ENCODE data around the gene GPAT3. TPM values are rescaled to one million over a fixed set of nuclear protein-coding genes. Genes with fewer than 3 reads are reported as not detected.

The GPAT3 gene
- total and polyA plus RNA-seq, 11 donors, result 21.3 to 64.5 (median 38.8) TPM

- TF ChIP-seq, protein P1, sequence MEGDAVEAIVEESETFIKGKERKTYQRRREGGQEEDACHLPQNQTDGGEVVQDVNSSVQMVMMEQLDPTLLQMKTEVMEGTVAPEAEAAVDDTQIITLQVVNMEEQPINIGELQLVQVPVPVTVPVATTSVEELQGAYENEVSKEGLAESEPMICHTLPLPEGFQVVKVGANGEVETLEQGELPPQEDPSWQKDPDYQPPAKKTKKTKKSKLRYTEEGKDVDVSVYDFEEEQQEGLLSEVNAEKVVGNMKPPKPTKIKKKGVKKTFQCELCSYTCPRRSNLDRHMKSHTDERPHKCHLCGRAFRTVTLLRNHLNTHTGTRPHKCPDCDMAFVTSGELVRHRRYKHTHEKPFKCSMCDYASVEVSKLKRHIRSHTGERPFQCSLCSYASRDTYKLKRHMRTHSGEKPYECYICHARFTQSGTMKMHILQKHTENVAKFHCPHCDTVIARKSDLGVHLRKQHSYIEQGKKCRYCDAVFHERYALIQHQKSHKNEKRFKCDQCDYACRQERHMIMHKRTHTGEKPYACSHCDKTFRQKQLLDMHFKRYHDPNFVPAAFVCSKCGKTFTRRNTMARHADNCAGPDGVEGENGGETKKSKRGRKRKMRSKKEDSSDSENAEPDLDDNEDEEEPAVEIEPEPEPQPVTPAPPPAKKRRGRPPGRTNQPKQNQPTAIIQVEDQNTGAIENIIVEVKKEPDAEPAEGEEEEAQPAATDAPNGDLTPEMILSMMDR (IDR thresholded peaks at IDR 0.05), result no peak
- no peak for TF ChIP-seq POLR2A (IDR thresholded peaks at IDR 0.05)
- ATAC-seq (no peak), DNase-seq (no peak)
- intact Hi-C loops (cut with DNase I), result no loop called here
- H3K9me3 ChIP-seq, result peaks cover 0 to 41% (median 21%) of the 10 kb centered on the region in 12 donors
- no peaks in the 10 kb centered on the region for H3K36me3 ChIP-seq
- H3K4me1 ChIP-seq, result peaks cover 0 to 20% (median 4%) of the 10 kb centered on the region in 12 donors
- no peaks in the 10 kb centered on the region for H3K27me3 ChIP-seq
- 93 to 99% (median 95%) methylated on average over 1 of the region's 1 CpG for WGBS, 4 donors
- H3K4me3 ChIP-seq, result no peak overlapping the region
- no peak overlapping the region for H3K27ac ChIP-seq
These were observed 74.8 kb downstream of the GPAT3 start for GRCh38 chr4:83610729-83611128.

DNA sequence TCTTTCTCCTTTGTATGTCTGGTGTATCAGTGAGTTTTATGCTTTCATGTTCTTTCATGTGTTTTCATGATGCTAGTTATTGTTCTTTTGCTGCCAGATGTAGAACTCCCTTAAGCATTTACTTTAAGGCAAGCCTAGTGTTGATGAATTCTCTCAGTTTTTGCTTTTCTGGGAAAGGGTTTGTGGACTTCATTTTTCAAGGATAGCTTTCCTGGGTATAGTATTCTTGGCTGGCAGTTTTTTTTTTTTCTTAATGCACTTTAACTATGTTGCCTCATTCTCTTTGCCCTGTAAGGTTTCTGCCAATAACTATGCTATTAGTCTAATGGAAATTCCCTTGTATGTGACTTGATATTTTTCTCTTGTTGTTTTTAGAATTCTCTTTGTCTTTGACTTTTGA, 77.1 kb downstream of the GPAT3 start:
- peaks cover 0 to 14% (median 4%) of the 10 kb centered on the region in 12 donors for H3K4me1 ChIP-seq
- ATAC-seq, result no peak
- intact Hi-C loops (cut with DNase I), result no loop called here
- TF ChIP-seq, protein P1 (IDR thresholded peaks at IDR 0.05), result no peak
- no peak for TF ChIP-seq POLR2A (IDR thresholded peaks at IDR 0.05)
- no peak overlapping the region for H3K27ac ChIP-seq
- no peaks in the 10 kb centered on the region for H3K27me3 ChIP-seq
- H3K9me3 ChIP-seq, result peaks cover 0 to 41% (median 21%) of the 10 kb centered on the region in 12 donors
- no peaks in the 10 kb centered on the region for H3K36me3 ChIP-seq
- DNase-seq, result no peak
- no peak overlapping the region for H3K4me3 ChIP-seq

GRCh38 chr4:83613994-83614393, 78.1 kb downstream of the GPAT3 start:
- intact Hi-C loops (cut with DNase I), result no loop called here
- peaks cover 0 to 22% (median 8%) of the 10 kb centered on the region in 12 donors for H3K4me1 ChIP-seq
- WGBS, 4 donors, result 92 to 93% (median 92%) methylated on average over 4 of the region's 4 CpGs
- no peaks in the 10 kb centered on the region for H3K36me3 ChIP-seq
- TF ChIP-seq, protein P1 (IDR thresholded peaks at IDR 0.05), result no peak
- TF ChIP-seq POLR2A (IDR thresholded peaks at IDR 0.05), result no peak
- no peak overlapping the region for H3K27ac ChIP-seq
- no peak for DNase-seq
- H3K27me3 ChIP-seq, result no peaks in the 10 kb centered on the region
- ATAC-seq, result no peak
- H3K4me3 ChIP-seq, result no peak overlapping the region
- H3K9me3 ChIP-seq, result peaks cover 0 to 41% (median 21%) of the 10 kb centered on the region in 12 donors

GRCh38 chr4:83616252-83616651, 80.3 kb downstream of the GPAT3 start:
- no peak for DNase-seq
- no peak overlapping the region for H3K27ac ChIP-seq
- intact Hi-C loops (cut with DNase I), result loop anchor here in 1 of 10 donors (5.0 kb wide), 1 partner anchor 79 kb away; the partner anchor contains the start of gene GPAT3
- ATAC-seq, result no peak
- no peak overlapping the region for H3K4me3 ChIP-seq
- no peaks in the 10 kb centered on the region for H3K27me3 ChIP-seq
- 6 to 92% (median 45%) methylated on average over 1 of the region's 1 CpG for WGBS, 4 donors
- H3K9me3 ChIP-seq, result peaks cover 0 to 33% (median 22%) of the 10 kb centered on the region in 12 donors
- TF ChIP-seq POLR2A (IDR thresholded peaks at IDR 0.05), result no peak
- TF ChIP-seq, protein P1 (IDR thresholded peaks at IDR 0.05), result no peak
- H3K4me1 ChIP-seq, result peaks cover 0 to 35% (median 11%) of the 10 kb centered on the region in 12 donors
- H3K36me3 ChIP-seq, result no peaks in the 10 kb centered on the region

All from heart left ventricle (tissue), 16 donors.